ENCODE measurements around the gene PAX2. TPM values are rescaled to one million over a fixed set of nuclear protein-coding genes. Genes with fewer than 3 reads are reported as not detected.

PAX2 gene
- total and polyA plus RNA-seq, 2 donors from 2014 or later, result 28.3 to 102 TPM

DNA sequence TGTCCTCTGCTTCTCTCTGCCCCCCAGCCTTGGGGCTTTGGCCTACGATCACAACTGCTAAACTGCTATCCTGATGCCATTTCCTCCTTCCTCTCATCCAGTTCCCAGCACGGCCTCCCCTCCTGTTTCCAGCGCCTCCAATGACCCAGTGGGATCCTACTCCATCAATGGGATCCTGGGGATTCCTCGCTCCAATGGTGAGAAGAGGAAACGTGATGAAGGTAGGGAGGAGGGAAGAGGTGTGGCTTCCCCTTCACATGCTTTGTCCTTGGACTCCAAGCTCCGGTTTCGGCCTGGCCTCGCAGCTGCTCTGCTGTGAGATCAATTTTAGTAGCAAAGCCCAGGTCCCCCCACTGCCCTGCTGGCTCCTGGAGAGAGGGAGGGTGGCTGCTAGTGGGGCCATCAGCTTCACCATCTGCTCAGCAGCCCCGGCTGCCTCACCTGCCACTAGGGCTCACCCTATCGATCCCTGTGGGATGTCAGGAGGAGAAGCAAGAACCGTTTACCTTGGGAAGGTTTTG is 35.8 kb downstream of the PAX2 start:
- no peak for TF ChIP-seq CTCF (IDR thresholded peaks at IDR 0.05; ENCODE audit: borderline replicate concordance, extremely low read depth, insufficient read depth)
- H3K4me3 ChIP-seq (ENCODE audit: low read length in 3 of 3), result no peak overlapping the region
- no peak overlapping the region for H3K9ac ChIP-seq (ENCODE audit: low read length in 3 of 3)
- DNase-seq, result no peak
- FAIRE-seq, result no peak
- peaks cover 11 to 43% (median 15%) of the 10 kb centered on the region in 3 donors for H3K36me3 ChIP-seq (ENCODE audit: control insufficient read depth in 2 of 3, insufficient read depth in 3 of 3, low read length in 3 of 3)
- H3K4me1 ChIP-seq (ENCODE audit: control insufficient read depth in 2 of 3, insufficient read depth in 2 of 3, low read depth in 1 of 3, low read length in 3 of 3), result peaks cover 0 to 4% (median 0%) of the 10 kb centered on the region in 3 donors
- H3K27ac ChIP-seq (ENCODE audit: low read depth in 2 of 2, low read length in 2 of 2), result no peak overlapping the region
- H3K27me3 ChIP-seq (ENCODE audit: control insufficient read depth, insufficient read depth, low read length), result no peaks in the 10 kb centered on the region
- no peaks in the 10 kb centered on the region for H3K9me3 ChIP-seq (ENCODE audit: control insufficient read depth in 2 of 3, insufficient read depth in 1 of 3, low read length in 3 of 3)
- intact Hi-C loops (cut with DNase I), result no loop called here

- Histone ChIP-seq H3K36me3 (ENCODE audit: control insufficient read depth in 2 of 3, insufficient read depth in 3 of 3, low read length in 3 of 3) (peaks cover 11 to 43% (median 12%) of the 10 kb centered on the region in 3 donors), H3K27me3 (ENCODE audit: control insufficient read depth, insufficient read depth, low read length) (no peaks in the 10 kb centered on the region), H3K9ac (ENCODE audit: low read length in 3 of 3) (no peak overlapping the region), H3K27ac (ENCODE audit: low read depth in 2 of 2, low read length in 2 of 2) (no peak overlapping the region), H3K9me3 (ENCODE audit: control insufficient read depth in 2 of 3, insufficient read depth in 1 of 3, low read length in 3 of 3) (no peaks in the 10 kb centered on the region), H3K4me1 (ENCODE audit: control insufficient read depth in 2 of 3, insufficient read depth in 2 of 3, low read depth in 1 of 3, low read length in 3 of 3) (peaks cover 0 to 4% (median 0%) of the 10 kb centered on the region in 3 donors), H3K4me3 (ENCODE audit: low read length in 3 of 3) (no peak overlapping the region)
- intact Hi-C loops (cut with DNase I), result no loop called here
- no peak for FAIRE-seq
- TF ChIP-seq CTCF (IDR thresholded peaks at IDR 0.05; ENCODE audit: borderline replicate concordance, extremely low read depth, insufficient read depth), result no peak
- DNase-seq, result no peak
Measured at GRCh38 chr10:100782461-100783244, 37.3 kb downstream of the PAX2 start.

DNA sequence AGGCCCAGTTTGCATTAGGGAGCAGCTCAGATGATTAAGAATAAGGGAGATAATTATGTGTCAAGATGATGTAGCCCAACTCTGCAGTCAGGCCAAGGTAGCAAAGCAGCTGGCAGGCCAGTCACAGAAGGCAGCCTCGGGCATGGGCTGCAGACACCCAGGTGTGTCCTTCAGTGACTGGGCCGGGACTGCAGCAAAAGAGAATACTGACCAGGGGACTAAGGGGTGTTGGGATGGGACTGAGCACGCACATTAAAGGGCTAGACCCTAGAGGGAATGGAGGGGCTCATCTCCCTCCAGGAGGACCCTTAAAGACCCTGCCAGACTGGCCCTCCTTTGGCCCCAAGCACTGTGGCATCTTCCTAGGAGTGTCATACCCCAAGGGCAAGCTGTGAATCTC is 38.7 kb downstream of the PAX2 start:
- Histone ChIP-seq H3K36me3 (ENCODE audit: control insufficient read depth in 2 of 3, insufficient read depth in 3 of 3, low read length in 3 of 3) (peaks cover 9 to 34% (median 9%) of the 10 kb centered on the region in 3 donors), H3K27me3 (ENCODE audit: control insufficient read depth, insufficient read depth, low read length) (no peaks in the 10 kb centered on the region), H3K9ac (ENCODE audit: low read length in 3 of 3) (no peak overlapping the region), H3K9me3 (ENCODE audit: control insufficient read depth in 2 of 3, insufficient read depth in 1 of 3, low read length in 3 of 3) (no peaks in the 10 kb centered on the region), H3K27ac (ENCODE audit: low read depth in 2 of 2, low read length in 2 of 2) (no peak overlapping the region), H3K4me3 (ENCODE audit: low read length in 3 of 3) (no peak overlapping the region), H3K4me1 (ENCODE audit: control insufficient read depth in 2 of 3, insufficient read depth in 2 of 3, low read depth in 1 of 3, low read length in 3 of 3) (peaks cover 0 to 9% (median under 1%) of the 10 kb centered on the region in 3 donors)
- FAIRE-seq (no peak), DNase-seq (no peak)
- intact Hi-C loops (cut with DNase I), result no loop called here
- TF ChIP-seq CTCF (IDR thresholded peaks at IDR 0.05; ENCODE audit: borderline replicate concordance, extremely low read depth, insufficient read depth), result no peak
